GM06990 (cell line): Measurements from ENCODE around the gene GNG7.
"Not testable (repeated sequence)": the region's sequence is repeated elsewhere in the genome, so short reads cannot be mapped to it uniquely, and the experiment has no call there.

ENCODE experiments used
- DNase-seq: peaks from one replicate; pipeline ENCODE4 v3.0.0-alpha.2; 2011; ENCODE audit not compliant: insufficient read length; ENCODE audit errors: extremely low read depth
- H3K27me3 ChIP-seq: replicated peaks from 2 replicates; pipeline ENCODE4 v1.6.0; 2011; ENCODE audit warnings: low read length; ENCODE audit not compliant: control insufficient read depth, insufficient read depth
- H3K36me3 ChIP-seq: 2 replicates; pipeline ENCODE4 v1.5.1; 2011; ENCODE audit warnings: low read length; ENCODE audit not compliant: control insufficient read depth, insufficient read depth
- H3K4me3 ChIP-seq: replicated peaks from 2 replicates; pipeline ENCODE4 v1.5.1; 2011; ENCODE audit warnings: low read depth, mild to moderate bottlenecking, control low read depth, low read length
- TF ChIP-seq, protein P1 (sequence below): IDR thresholded peaks from 2 replicates; pipeline ENCODE4 v1.5.1; 2011; ENCODE audit warnings: low read length, control low read depth, mild to moderate bottlenecking, inconsistent platforms; ENCODE audit not compliant: insufficient read depth, poor library complexity, severe bottlenecking

Gene GNG7

GRCh38 chr19:2560369-2560768, 142.1 kb downstream of the GNG7 start:
- Histone ChIP-seq H3K36me3 (no peaks in the 10 kb centered on the region), H3K4me3 (no peak overlapping the region), H3K27me3 (no peaks in the 10 kb centered on the region)
- DNase-seq: no peak
- TF ChIP-seq, protein P1, sequence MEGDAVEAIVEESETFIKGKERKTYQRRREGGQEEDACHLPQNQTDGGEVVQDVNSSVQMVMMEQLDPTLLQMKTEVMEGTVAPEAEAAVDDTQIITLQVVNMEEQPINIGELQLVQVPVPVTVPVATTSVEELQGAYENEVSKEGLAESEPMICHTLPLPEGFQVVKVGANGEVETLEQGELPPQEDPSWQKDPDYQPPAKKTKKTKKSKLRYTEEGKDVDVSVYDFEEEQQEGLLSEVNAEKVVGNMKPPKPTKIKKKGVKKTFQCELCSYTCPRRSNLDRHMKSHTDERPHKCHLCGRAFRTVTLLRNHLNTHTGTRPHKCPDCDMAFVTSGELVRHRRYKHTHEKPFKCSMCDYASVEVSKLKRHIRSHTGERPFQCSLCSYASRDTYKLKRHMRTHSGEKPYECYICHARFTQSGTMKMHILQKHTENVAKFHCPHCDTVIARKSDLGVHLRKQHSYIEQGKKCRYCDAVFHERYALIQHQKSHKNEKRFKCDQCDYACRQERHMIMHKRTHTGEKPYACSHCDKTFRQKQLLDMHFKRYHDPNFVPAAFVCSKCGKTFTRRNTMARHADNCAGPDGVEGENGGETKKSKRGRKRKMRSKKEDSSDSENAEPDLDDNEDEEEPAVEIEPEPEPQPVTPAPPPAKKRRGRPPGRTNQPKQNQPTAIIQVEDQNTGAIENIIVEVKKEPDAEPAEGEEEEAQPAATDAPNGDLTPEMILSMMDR: no peak

- no peak overlapping the region for H3K4me3 ChIP-seq
- TF ChIP-seq, protein P1: no peak
- no peaks in the 10 kb centered on the region for H3K27me3 ChIP-seq
- DNase-seq: no peak
- H3K36me3 ChIP-seq: no peaks in the 10 kb centered on the region
Measured at GRCh38 chr19:2558543-2558942, 144.0 kb downstream of the GNG7 start.

DNA sequence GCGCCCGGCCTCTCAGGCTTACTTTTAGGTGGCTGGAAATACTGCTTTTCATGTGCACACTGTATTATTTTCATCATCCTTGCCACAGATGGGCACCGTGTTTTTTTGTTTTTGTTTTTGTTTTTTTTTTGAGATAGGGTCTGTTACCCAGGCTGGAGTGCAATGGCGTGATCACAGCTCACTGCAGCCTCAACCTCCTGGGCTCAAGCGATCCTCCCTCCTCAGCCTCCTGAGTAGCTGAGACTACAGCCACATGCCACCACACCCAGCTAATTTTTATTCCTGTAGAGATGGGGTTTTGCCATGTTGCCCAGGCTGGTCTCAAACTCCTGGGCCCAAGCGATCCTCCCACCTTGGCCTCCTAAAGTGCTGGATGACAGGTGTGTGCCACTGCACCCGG, 144.4 kb downstream of the GNG7 start:
- not testable (repeated sequence) for H3K36me3 ChIP-seq, H3K27me3 ChIP-seq, H3K4me3 ChIP-seq, DNase-seq

- no peak for DNase-seq
- TF ChIP-seq, protein P1: no peak
- no peak overlapping the region for H3K4me3 ChIP-seq
- no peaks in the 10 kb centered on the region for H3K27me3 ChIP-seq
- H3K36me3 ChIP-seq: no peaks in the 10 kb centered on the region
Measured at GRCh38 chr19:2557093-2557440, 145.4 kb downstream of the GNG7 start.

DNA sequence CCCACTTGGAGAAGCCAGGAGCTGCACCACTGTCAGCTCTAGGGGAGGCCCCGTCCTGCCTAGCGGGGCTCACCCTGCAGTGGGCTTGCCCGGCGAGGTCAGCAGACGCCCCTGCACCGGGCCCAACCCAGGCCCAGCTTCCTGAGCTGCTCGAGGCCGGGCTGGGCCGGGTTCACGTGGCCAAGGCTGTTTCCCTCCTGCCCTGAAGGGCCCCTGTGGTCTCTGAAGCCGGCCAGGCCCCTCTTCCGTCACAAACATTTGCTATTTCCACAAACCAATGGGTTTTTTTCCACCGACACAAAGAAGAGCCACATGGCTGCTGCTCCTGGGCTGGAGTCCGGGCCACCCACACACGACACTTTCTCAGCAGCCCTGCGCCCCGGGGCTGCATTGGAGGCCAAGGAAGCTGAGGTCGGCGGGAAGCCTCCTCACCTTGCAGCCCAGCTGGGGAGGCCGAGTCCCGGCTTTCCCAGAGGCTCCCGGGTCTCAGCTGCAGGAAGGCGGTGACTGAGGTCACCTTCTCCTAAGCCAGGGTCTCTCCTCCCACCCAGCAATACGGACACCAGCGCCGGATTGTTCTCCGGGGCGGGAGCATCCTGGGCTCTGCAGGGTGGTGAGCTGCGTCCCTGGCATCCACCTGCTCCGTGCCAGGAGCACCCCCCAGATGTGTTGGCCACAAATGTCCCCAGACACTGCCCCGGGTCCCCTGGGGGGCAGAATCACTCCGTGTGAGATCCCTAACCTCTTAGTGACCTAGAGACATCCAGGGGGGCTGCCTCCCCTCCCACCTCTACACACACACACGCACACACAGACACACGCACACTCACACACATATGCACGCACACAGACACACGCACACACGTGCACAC, 146.0 kb downstream of the GNG7 start:
- TF ChIP-seq, protein P1: no peak
- H3K36me3 ChIP-seq: no peaks in the 10 kb centered on the region

GRCh38 chr19:2555422-2556220, 146.9 kb downstream of the GNG7 start:
- H3K36me3 ChIP-seq: no peaks in the 10 kb centered on the region
- no peak overlapping the region for H3K4me3 ChIP-seq
- no peaks in the 10 kb centered on the region for H3K27me3 ChIP-seq
- DNase-seq: no peak
- TF ChIP-seq, protein P1: no peak

More for the DNA sequence above, 146.0 kb downstream of the GNG7 start:
- no peak for DNase-seq
- H3K4me3 ChIP-seq: no peak overlapping the region
- H3K27me3 ChIP-seq: no peaks in the 10 kb centered on the region
